Activated CD4-positive, CD25-positive, alpha-beta regulatory T cell (primary cell): ENCODE data around the gene CATSPERE.
"Not testable (repeated sequence)": the region's sequence is repeated elsewhere in the genome, so short reads cannot be mapped to it uniquely, and the experiment has no call there.

Source experiments
- DNase-seq, 4 experiments: peaks; one replicate each; lab custom pipeline; 2025; lab: John Stamatoyannopoulos, UW

CATSPERE gene

DNA sequence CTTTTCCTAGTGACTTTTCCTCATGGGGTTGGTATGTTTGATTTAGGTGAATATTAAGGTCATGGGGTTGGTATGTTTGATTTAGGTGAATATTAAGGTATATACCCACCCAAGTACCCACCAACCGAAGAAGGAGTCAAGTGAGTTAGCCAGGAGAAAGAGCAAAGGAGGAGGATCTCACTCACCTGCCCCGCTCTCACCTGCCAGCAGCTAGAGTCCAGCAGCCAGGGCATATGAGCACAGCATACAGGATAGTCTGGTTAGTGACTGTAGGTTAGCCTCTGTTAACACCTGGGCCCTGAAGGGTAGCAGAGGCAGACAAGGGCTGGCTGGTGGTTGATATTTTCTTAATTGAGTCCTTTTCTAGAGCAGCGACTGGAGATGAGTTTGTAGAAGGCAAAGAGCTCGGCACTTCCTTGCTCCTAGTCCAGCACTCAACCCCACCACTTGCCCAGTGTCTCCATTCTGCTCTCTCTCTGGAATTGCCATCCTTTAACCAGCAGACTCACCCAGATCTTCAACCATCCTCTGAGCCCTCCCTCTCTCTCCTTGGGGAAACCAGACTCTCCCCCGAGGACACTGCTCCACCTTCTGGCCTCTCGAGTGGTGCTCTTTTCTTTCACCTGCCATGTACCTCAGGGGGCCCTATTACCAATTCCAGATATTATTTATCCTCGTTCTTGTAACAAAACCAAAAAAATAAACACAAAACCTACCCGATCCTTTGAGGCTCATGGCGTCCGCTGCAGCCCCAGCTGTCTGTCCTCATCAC lies 175.6 kb downstream of the CATSPERE start:
- no peak for DNase-seq

DNA sequence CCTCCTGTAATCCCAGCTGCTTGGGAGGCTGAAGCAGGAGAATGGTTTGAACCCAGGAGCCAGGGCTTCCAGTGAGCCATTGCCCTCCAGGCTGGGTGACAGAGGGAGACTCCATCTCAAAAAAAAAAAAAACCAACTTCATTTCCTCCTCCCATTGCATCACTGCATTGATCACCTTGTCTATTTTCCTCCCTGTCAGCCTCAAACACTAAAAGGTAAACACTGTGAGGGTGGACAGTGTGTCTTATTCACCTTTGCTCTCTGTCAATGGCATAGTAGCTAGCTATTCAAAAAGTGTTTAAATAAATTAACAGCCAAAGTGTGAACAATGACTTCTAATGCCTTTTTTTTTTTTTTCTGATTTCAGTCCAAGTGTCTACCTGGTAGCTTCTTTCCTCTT lies 178.5 kb downstream of the CATSPERE start:
- no peak for DNase-seq

DNA sequence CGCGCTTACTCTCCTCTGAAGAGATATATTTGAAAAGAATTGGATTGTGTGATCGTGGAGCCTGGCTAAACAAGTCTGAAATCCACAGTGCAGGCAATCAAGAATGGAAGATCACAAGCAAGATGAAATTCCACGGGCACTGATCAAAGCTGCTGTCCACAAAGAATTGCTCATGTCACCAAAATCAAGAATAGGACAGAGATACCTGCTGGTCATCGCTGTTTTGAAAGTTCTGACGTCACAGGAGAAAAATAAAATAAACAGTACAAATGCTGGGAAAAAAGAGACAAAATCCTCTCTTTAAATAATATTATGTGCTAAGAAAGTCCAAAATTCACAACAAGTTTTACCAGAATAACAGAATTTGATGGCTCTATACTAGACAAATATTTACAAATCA lies 179.8 kb downstream of the CATSPERE start:
- no peak for DNase-seq

DNA sequence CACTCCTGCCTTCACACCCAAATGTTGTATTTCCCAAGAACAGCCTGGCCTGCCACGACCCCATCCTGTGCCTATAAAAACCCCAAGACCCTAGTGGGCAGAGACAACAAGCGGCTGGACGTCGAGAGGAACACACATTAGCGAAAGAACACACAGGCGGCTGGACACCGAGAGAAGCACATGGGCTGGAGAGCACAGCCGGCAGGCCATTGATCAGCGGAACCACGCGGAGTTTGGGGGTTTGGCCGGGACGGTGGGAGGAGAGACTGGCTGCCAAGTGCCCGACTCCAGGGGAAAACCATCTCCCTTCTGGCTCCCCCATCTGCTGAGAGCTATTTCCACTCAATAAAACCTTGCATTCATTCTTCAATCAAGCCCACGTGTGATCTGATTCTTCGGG lies 181.5 kb downstream of the CATSPERE start:
- no peak for DNase-seq

DNA sequence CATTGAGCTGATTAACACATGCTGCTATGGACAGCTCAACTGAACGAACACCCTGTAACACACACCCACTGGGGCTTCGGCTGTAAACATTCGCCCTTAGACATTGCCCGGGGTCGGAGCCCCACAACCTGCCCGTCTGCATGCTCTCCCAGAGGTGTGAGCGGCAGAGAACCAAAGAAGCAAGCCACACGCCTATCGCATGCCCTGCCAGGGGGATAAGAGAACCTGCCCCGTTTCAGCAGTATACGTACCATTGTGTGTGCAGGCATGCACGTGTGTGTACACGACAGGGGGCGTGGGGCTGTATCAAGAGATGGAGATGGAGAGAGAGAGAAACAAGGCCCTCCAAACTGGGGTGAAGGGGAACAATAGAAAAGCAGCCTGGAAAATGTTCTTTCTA lies 181.9 kb downstream of the CATSPERE start:
- no peak for DNase-seq

DNA sequence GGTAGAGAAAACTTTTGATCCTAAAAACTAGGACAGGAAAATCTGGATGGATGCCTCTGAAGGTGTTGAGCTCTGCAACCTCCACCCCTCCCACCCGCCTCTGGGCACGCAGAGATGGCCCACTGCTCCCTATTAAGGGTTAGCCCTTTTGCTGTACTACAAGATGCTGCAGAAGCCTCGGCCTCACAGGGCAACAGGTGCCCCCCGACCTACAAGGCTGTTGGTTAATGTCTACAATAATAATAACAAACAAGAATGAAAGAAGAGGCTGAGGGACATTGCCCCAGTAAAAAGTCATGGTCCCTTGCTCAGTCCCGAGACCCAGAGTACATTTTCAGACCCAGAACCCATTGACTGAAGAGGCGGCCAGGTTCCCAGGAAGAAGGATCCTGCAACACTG lies 184.3 kb downstream of the CATSPERE start:
- no peak for DNase-seq

DNA sequence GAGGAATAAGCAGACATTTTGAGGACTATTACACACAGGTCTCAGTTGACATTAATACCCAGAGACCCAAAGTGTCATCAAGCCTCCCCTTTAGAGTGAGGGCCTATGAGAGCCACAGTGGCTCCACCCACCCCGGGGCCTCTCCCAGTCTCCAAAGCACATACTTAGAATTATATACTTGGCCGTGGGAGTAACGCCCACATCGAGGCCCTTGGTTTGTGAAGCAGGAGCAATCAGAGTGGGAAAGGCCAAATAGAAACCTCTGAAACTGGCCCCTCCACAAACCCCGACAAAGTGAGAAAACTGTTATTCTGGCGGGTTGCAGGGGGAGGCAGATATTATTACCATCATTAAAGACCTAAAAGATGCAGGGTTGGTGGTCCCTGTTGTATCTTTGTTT lies 184.8 kb downstream of the CATSPERE start:
- no peak for DNase-seq

DNA sequence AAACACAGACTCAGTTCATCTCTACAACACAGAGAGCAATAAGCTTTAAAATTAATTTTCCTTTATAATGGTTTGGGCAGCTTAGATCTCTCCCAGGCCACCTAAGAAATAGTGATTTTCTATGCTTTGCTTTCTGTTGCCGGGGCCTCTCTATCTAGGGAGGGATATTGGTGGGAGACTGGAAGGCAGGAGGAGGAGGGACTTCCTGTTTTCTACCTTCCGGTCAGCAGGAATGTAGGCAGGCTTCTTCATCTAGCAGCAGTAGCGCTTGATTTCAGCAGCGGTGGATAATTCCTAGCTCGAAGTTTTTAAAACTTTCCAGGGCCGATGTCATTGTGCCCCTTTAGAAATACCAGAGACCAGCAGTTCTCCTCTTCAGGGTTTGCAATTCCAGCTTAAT lies 186.7 kb downstream of the CATSPERE start:
- DNase-seq: no peak

DNA sequence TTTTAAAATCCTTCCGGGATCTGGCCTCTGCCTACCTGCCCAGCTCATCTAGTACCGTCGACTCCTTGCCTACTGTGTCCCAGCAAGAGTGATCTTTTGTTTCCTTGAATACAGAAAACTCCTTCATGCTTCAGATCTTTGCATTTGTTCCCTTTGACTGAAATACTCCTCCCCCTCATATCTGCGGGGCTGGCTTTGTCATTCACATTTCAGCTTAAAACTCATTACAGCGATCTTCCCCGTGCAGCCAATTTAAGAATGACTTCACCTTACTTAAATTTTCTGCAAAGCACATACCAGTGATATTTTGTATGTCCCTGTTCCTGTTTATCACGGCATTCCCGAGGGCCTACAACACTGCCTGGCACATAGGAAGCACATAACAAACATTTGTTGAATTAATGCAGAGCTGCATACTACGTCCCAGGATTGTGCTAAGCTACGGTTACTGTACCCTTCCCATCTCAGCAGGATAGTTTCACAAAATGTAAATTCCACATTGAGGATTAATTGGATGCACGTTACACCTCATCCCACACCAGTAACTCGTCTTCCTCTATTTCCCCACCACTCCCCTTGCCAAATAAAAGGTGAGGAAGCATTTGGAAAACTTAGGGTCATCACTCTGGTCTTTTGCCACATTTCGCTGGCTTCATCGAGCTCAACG lies 191.0 kb downstream of the CATSPERE start:
- DNase-seq: no peak

DNA sequence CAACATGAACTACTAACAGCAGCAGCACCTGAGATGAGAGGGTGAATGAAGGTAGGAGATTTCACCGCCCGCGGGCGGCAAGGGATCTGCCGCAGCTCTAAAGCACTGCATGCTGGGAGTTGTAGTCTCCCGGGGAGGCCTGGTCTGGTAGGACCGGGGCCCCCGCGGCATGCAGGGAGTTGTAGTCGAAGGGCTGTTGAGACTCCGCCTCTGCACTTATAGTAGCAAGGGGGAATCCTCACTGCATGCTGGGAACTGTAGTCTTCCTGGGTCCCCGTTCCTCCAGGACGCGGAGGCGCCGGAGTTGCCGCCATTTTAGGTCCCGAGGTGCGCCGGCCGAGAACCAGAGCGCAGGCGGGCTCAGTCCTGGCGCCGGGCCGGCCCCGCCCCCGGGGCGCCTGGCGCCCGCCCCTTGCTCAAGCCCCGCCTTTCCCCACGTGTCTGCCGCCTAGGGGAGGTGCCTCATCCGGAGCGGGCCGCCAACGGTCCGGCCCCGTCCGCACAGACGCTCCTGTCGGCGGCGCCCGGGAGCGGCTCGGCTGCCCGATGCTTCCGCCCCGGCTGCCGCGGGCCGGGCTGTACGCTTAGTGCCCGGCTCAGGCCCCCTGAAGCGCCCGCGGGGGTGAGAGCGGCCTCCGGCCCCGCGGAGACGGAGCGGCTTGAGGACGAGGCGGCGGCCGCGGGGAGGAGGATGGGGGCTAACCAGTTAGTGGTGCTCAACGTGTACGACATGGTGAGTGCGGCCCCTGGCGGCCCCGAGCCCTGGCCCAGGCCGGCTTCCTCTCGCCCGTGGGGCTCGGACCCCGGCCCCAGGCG lies 191.8 kb downstream of the CATSPERE start, which contains the start of gene DESI2:
TSS of gene DESI2 (plus strand) at position 504 of the 816 bp plus-strand sequence. CDS start at position 692, 188 bp downstream.
- peak; percentile 91 to 100 (median 96) for DNase-seq

DNA sequence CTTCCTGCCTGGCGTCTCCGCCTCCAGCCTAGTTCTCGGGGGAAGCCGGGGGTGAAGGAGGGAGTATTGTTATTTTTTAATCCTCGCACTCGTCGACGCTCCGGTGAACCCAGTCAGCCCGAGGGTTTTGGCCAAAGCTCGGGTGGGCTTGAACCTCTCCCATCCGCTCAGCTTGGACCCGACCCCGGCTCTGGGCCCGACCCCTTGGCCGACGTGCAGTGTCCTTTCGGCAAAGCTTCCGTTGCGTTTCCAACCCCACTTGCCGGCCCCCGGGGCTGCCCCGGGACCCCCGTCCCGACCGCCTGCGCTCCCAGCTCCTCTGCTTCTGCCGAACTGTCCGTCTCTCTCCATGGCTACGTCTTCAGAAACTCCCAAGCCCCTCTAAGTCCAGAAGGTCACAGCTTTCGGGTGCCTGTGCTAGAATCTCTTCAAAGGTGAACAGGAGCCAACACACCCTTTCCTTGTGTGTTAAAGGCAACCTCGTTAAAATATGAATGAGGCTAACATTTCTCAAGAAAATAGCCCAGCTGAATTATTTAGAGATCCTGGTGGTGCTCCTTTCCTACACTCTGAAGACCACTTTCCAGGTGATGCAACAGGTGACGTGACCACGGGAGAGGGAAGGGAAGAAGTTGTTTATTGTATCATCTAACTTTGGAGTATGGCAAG lies 192.5 kb downstream of the CATSPERE start:
- peak in 1 of 4 experiments; percentile 24 for DNase-seq

DNA sequence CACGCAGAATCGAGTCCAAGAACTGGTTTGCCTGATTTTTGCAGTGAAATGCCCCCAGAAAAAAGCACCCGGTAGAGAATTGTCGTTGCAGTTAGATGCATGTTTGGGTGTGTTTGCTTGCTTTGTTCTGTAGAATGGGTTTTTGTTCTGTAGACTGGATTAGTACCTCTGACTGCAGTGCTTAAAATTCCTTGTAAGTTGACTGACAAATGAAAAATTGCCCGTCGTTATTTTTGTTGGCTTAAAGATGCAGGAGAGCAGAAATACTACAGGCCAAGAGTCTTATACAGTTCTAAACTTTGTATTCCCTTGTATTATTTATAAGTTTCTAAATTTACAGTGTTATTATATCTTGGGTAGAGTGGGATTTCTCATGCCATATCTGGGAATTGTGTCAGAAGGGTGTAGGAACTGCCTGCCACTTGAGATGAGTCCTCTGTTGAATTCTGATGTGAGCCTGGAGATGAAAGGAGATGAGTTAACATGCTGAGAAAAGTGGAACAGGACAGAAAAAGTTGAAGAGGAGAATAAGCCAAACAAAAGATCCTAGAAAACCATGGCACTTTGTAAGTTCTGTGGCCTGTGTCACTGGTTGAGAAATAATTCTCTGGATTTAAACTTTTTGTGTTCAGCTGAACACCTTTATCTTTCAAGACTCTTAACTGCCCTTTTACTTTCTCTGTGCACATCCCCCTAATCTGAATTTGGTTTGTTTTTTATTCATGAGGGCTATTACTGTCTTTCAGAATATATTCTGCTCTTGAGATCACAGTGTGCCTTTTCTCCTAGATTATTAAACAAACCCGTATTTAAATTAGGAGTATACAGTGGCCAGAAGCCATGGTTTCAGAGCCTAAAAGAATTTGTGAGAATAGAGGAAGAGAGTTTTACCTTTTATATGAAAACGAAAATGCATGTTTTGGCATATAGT lies 193.3 kb downstream of the CATSPERE start:
- DNase-seq: no peak

DNA sequence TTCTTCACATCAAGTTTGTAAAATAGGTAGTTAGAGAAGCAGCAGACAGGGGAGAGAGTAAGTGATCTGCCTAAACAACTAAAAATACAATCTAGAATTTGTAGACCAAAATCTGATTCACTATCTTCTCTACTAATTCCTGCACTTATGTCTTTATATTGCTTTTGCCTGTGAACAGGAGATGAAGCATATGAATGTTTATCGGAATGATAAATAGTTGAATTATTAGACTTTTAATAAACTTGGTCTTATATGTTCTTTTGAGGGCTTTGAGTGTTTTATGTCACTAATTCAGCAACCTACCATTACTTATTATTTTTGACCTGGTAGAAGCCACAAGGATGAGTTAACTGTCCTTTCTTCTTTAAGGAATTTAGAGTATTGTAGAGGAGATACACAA lies 194.1 kb downstream of the CATSPERE start:
- no peak for DNase-seq

DNA sequence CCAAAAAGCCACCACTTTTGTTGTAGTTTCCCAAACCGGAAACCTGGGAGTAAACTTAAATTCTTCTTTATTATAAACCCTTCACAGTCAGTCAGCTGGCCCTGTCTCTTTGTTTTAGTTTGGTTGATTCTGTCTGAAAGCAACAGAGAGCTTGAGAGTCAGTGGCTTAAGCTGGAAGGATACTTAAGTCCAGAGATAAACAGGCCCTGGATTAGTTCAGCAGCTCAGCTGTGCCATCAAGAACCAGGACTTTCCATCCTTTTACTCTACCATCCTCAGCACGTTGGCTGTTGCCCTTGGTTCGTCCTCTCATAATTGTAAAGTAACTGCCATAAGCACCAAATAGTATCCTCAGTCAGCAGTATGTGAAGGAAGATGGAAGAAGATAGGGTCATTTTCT lies 196.3 kb downstream of the CATSPERE start:
- DNase-seq: no peak

DNA sequence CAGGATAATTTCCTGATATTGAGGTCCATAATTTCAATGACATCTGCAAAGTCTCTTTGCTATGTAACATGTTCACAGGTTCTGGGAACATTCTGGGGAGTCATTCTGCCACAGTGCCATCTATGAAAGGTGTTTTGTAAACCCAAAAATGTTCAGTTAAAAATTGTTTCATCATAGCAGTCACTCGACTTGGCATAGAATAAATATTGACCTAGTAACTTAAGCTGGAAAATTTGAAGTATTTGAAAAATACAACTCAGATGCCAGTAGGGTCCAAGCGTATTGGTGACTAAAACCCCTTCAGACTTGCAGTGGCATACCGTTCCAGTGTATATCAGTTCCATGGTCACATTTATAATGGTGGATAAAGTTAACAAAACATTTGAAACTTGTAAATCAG lies 198.6 kb downstream of the CATSPERE start:
- DNase-seq: no peak

DNA sequence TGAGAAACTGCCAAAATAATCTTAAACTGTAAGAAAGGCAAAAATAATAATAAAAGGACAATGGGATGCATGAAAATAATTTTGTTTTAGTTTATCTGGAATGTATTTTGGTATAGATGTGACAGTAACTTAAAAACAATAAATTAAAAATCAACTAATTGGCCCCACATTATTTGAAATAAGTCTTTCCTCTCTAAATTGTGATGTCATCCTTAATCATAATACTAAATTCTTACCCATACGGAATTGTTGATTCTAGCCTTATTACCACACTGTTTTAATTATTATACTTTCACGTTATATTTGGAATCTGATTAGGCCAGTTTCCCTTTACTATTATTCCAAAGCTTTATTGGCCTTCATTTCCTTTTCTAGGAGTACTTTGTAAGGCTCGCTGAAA lies 199.5 kb downstream of the CATSPERE start:
- no peak for DNase-seq

DNA sequence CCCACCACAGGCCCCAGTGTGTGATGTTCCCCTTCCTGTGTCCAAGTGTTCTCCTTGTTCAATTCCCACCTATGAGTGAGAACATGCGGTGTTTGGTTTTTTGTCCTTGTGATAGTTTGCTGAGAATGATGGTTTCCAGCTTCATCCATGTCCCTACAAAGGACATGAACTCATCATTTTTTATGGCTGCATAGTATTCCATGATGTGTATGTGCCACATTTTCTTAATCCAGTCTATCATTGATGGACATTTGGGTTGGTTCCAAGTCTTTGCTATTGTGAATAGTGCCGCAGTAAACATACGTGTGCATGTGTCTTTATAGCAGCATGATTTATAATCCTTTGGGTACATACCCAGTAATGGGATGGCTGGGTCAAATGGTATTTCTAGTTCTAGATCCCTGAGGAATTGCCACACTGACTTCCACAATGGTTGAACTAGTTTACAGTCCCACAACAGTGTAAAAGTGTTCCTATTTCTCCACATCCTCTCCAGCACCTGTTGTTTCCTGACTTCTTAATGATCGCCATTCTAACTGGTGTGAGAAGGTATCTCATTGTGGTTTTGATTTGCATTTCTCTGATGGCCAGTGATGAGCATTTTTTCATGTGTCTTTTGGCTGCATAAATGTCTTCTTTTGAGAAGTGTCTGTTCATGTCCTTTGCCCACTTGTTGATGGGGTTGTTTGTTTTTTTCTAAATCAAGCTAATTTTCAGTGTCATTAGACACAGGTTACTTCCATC lies 200.7 kb downstream of the CATSPERE start:
- DNase-seq: not testable (repeated sequence)

DNA sequence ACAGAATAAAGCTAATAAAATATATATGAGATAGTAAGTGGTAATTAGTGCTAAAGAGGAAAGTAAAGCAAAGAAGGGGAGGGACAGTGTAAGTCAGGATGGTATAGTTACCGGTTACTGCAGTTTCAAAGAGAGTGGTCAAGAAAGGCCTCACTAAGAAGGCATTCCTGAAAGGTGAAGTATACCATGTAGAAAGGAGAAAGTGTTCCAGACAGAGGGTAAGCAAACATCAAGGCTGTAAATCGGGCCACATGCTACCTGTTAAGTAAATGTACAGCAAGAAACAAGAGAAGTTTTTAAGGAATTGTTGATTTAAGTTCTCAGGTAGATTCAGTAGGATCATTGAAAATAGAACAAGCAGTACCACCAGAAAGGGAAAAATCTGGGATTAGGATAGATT lies 201.5 kb downstream of the CATSPERE start:
- no peak for DNase-seq

DNA sequence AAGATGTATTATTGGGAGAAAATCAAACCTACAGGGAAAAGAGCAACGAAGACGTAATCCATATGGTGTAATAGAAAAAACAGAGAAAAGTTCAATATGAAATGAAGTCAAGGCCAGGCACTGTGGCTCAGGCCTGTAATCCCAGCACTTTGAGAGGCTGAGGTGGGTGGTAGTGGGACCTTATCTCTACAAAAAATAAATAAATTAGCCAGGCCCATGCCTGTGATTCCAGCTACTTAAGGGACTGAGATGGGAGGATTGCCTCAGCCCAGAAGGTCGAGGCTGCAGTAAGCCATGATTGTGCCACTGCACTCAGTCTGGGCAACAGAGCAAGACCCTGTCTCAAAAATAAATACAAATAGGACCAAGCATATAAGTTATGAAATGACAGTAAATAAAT lies 203.3 kb downstream of the CATSPERE start:
- no peak for DNase-seq

DNA sequence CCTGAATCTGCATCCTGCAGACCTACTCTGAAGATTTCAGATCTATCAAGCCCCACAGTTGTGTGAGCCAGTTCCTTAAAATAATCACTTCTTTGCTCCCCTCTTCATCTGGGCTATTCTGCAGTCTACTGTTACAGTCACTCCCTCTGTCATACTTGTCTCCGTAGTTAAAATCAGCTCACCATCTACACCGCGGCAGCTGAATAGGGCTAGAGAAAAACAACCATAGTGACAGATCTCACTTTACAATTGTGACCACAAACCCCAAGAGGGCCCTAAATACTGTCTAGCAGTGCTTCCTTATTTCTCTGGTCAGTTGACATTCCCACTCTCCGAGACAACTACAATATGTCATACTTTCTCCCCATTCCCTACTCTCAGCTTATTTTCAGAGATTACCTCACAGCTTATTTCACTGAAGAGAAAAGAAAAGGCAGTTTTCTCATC lies 204.7 kb downstream of the CATSPERE start:
- DNase-seq: no peak
